GM12878 (cell line): ENCODE data around the gene GREM1.

Source experiments
- CHD1 ChIP-seq: IDR thresholded peaks from 2 replicates; pipeline ENCODE4 v1.6.1; 2012; ENCODE audit warnings: low read depth, low read length, improper control_type of control experiment
- CHD4 ChIP-seq: fragments of 200-600 bp; sonication (generic); IDR thresholded peaks from 2 replicates; pipeline ENCODE4 v1.6.1; 2016; ENCODE audit warnings: mild to moderate bottlenecking
- EZH2 ChIP-seq: IDR thresholded peaks from 2 replicates; pipeline ENCODE4 v1.6.1; 2012; ENCODE audit warnings: low read depth, mild to moderate bottlenecking, control low read depth, inconsistent platforms, low read length, borderline replicate concordance; ENCODE audit not compliant: control insufficient read depth
- NR2C1 ChIP-seq: fragments of 450-650 bp; IDR thresholded peaks from 2 replicates; pipeline ENCODE4 v1.6.1; 2017; ENCODE audit warnings: antibody characterized with exemption, mild to moderate bottlenecking, moderate library complexity
- NR2C2 ChIP-seq: IDR thresholded peaks from 2 replicates; pipeline ENCODE4 v1.6.1; 2011; ENCODE audit warnings: borderline replicate concordance, low read depth; ENCODE audit not compliant: control insufficient read depth, insufficient read length
- POLR2A ChIP-seq: IDR thresholded peaks from 2 replicates; pipeline ENCODE4 v1.6.1; 2011; ENCODE audit warnings: low read depth, mild to moderate bottlenecking, low read length
- POLR2AphosphoS5 ChIP-seq: IDR thresholded peaks from 2 replicates; pipeline ENCODE4 v1.6.1; 2011; ENCODE audit warnings: mild to moderate bottlenecking, low read length, inconsistent platforms
- RAD21 ChIP-seq: IDR thresholded peaks from 2 replicates; pipeline ENCODE4 v1.6.1; 2011; ENCODE audit warnings: mild to moderate bottlenecking, low read depth, low read length, moderate library complexity; ENCODE audit not compliant: insufficient read depth
- SMC3 ChIP-seq: IDR thresholded peaks from 2 replicates; pipeline ENCODE4 v1.6.1; 2011; ENCODE audit warnings: low read length, improper control_type of control experiment, borderline replicate concordance
- TF ChIP-seq, protein P1 (sequence below): IDR thresholded peaks from 2 replicates; pipeline ENCODE4 v1.6.1; 2012; ENCODE audit warnings: low read depth, low read length, improper control_type of control experiment
- TF ChIP-seq, protein P2 (sequence below), 3 experiments: IDR thresholded peaks in 2 of 3; conservative IDR thresholded peaks in 1 of 3; 2 replicates each; pipeline ENCODE4 v1.5.1; 2011; ENCODE audit warnings: low read depth in 3 of 3, low read length in 3 of 3, mild to moderate bottlenecking in 3 of 3, control low read depth in 2 of 3, moderate library complexity in 2 of 3, inconsistent platforms in 1 of 3, mixed read lengths in 1 of 3; ENCODE audit not compliant: control insufficient read depth in 2 of 3, insufficient read depth in 1 of 3; ENCODE audit errors: extremely low read depth in 1 of 3

DNA sequence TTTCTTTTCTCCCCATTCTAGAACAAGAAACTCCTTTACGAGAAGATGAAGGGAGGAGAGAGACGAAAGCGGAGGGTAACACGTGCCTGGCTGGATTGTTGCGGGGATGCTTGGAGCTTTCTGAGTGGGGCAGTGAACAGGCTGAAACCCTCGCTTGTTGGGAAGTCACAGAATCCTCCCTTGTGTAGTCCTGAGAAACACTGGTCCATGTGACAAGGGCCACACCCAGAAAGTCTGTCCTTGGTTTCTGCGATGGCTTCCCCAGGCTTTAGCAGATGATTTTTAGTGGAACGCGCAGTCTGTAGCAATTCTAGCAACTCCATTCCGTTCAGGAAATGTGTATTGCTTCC is 26.1 kb upstream of the GREM1 start:
- TF ChIP-seq EZH2 = no peak
- TF ChIP-seq NR2C2 = no peak
- TF ChIP-seq, protein P1, sequence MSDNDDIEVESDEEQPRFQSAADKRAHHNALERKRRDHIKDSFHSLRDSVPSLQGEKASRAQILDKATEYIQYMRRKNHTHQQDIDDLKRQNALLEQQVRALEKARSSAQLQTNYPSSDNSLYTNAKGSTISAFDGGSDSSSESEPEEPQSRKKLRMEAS = no peak
- no peak for TF ChIP-seq POLR2AphosphoS5
- no peak for TF ChIP-seq CHD1
- no peak for TF ChIP-seq SMC3
- TF ChIP-seq, protein P2, sequence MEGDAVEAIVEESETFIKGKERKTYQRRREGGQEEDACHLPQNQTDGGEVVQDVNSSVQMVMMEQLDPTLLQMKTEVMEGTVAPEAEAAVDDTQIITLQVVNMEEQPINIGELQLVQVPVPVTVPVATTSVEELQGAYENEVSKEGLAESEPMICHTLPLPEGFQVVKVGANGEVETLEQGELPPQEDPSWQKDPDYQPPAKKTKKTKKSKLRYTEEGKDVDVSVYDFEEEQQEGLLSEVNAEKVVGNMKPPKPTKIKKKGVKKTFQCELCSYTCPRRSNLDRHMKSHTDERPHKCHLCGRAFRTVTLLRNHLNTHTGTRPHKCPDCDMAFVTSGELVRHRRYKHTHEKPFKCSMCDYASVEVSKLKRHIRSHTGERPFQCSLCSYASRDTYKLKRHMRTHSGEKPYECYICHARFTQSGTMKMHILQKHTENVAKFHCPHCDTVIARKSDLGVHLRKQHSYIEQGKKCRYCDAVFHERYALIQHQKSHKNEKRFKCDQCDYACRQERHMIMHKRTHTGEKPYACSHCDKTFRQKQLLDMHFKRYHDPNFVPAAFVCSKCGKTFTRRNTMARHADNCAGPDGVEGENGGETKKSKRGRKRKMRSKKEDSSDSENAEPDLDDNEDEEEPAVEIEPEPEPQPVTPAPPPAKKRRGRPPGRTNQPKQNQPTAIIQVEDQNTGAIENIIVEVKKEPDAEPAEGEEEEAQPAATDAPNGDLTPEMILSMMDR (IDR thresholded peaks at IDR 0.05 in 2 of 3, conservative IDR thresholded peaks at IDR 0.05 in 1 of 3; ENCODE audit: control insufficient read depth in 2 of 3, extremely low read depth in 1 of 3, insufficient read depth in 1 of 3, low read depth in 3 of 3, low read length in 3 of 3) = no peak
- TF ChIP-seq POLR2A = no peak
- no peak for TF ChIP-seq CHD4
- no peak for TF ChIP-seq NR2C1
- TF ChIP-seq RAD21 = no peak
